Smooth muscle cell of the umbilical artery (primary cell): ENCODE results near the gene TSPOAP1. TPM values are rescaled to one million over a fixed set of nuclear protein-coding genes. Genes with fewer than 3 reads are reported as not detected.

Experiments used
- total RNA-seq: library from RNA; depleted of rRNA; stranded (reverse); fragments of >200 nt; gene quantifications from 2 replicates; pipeline ENCODE4 v1.2.3, GENCODE V29; 2014

The TSPOAP1 gene, protein sequence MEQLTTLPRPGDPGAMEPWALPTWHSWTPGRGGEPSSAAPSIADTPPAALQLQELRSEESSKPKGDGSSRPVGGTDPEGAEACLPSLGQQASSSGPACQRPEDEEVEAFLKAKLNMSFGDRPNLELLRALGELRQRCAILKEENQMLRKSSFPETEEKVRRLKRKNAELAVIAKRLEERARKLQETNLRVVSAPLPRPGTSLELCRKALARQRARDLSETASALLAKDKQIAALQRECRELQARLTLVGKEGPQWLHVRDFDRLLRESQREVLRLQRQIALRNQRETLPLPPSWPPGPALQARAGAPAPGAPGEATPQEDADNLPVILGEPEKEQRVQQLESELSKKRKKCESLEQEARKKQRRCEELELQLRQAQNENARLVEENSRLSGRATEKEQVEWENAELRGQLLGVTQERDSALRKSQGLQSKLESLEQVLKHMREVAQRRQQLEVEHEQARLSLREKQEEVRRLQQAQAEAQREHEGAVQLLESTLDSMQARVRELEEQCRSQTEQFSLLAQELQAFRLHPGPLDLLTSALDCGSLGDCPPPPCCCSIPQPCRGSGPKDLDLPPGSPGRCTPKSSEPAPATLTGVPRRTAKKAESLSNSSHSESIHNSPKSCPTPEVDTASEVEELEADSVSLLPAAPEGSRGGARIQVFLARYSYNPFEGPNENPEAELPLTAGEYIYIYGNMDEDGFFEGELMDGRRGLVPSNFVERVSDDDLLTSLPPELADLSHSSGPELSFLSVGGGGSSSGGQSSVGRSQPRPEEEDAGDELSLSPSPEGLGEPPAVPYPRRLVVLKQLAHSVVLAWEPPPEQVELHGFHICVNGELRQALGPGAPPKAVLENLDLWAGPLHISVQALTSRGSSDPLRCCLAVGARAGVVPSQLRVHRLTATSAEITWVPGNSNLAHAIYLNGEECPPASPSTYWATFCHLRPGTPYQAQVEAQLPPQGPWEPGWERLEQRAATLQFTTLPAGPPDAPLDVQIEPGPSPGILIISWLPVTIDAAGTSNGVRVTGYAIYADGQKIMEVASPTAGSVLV (N-terminal part only)
- total RNA-seq: 1.5 and 1.7 TPM in 2 replicates

DNA sequence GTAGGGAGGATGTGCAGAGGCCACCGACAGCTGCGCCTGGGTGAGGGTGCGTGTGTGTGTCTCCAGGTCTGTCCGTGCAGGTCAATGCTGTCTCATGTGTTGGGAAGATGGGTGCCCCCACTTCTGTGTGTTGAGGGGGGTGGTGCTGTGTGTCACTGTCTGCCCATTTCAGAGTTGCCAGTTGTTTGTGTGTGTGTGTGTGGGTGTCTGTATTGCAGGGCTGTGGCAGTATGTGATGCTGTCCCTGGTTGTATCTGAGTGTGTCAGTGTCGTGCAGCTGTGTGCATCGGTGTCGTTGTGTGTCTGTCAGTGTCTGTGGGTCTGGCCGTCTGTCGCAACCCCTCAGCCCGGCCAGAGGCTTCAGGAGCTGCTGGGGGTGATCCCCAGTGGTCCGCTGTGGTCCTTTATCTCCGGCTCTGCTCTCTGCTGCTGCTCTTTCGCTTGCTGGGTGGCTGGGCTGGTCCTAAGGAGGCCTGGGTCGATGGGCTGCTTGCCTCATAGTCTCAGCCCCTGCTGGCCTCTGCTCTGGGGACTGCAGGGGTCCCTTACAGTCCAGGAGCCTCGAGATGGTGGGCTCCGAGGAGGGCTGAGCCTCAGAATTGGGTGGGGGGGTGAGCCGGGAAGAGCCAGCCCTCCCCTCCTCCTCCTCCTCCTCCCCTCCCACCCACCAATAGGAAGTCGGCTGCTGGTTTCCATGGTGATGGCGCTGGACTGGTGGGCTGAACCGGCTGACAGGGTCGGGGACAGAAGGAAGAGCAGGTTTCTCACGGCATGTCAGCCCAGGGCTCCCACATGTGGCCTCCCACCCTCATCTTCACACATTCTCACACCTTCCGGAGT is at the start of gene TSPOAP1:
TSPOAP1 (minus strand) TSS at position 601 of the 840 bp plus-strand sequence. CDS start 875 bp downstream, outside the sequence.

DNA sequence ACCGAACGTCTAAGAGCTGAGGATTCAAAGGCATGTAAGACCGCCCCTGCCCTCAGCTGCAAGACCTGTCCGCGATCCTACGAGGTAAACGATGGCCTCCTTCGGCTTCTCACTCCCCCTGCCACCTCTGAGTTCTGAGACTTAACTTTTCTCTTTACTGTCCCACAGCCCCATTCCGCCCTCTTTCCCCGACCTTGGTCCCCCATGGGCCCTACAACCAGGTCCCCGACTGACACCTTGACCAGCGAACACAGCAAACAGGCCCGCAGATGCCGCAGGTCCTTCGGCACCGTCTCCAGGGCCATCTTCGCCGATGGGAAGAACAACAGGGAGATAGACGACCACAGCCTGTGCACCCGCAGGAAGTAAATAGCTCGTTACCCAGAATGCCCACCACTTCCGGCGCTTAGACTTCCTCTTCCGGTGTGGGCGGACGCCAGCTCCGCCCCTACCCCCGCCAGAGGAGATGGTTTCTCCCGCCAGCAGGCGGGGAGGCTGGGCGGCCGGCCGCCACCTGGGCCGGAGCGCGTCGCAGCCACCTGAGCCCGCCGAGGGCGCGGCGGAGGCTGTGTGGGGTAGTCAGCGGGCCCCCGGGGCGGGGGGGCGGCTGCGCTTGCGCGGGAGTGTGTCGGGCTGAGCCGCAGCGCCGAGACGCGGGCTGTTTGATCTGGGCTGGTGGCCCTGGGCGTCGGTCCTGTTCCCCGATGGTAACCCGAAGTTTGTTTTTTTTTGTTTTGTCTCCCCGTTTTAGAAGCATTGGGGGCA is 23.4 kb upstream of the TSPOAP1 start, which contains the start of gene SUPT4H1:
SUPT4H1 (minus strand) TSS at position 371 of the 765 bp plus-strand sequence; CDS start at position 305, 66 bp downstream.

DNA sequence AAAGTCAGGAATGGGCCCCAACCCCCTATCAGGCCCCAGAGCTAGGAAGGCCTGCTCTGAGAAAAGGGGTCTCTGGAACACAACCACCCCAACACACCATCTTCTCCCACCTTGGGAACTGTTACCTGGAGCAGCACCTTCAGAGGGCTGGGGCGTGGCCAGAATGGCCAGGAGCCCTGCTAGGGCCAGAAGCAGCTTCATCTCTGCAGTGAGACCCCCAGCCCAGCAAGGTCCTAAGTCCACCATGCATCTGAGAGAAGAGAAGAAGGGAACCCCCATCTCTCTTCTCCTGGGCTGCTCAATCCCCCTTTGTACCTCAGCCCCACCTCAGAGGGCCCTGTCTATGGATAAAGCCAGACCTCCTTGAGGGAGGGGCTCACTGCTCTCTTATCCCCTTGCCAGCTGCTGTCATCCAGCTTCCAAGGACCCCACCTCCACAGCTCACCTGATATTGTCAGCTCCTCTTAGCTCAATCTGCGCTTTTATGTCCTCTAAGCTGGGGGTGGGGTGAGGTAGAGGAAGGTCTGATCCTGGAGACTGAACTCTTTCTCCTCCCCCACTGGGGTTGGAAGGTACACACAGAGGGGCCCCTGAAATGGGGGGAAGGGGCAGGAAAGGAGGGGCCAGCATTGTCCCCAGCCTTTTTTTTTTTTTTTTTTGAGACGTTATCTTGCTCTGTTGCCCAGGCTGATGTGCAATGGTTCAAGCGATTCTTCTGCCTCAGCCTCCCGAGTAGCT is 47.9 kb downstream of the TSPOAP1 start, which contains the start of gene MPO:
MPO (minus strand) TSS at position 456 of the 738 bp plus-strand sequence; CDS start at position 279, 177 bp downstream.

Other genes starting within 250 kb of the TSPOAP1 start
- gene DYNLL2, start 245.4 kb downstream of the TSPOAP1 start, total RNA-seq: 16.0 and 20.3 TPM in 2 replicates
- not detected in 2 replicates for gene OR4D1, start 180.4 kb downstream of the TSPOAP1 start, total RNA-seq
- not detected in 2 replicates for gene OR4D2, start 161.8 kb downstream of the TSPOAP1 start, total RNA-seq
- not detected in 2 replicates for gene EPX, start 136.1 kb downstream of the TSPOAP1 start, total RNA-seq
- 8.0 and 10.3 TPM in 2 replicates for gene MKS1, start 109.5 kb downstream of the TSPOAP1 start, total RNA-seq
- gene LPO, start 90.2 kb downstream of the TSPOAP1 start, total RNA-seq: 0.59 TPM in 1 of 2 replicates, not detected in the other
- gene MPO, start 47.9 kb downstream of the TSPOAP1 start, total RNA-seq: 0.09 TPM in 1 of 2 replicates, not detected in the other
- 29.7 and 34.4 TPM in 2 replicates for gene SUPT4H1, start 23.4 kb upstream of the TSPOAP1 start, total RNA-seq
- not detected in 2 replicates for gene RNF43, start 88.7 kb upstream of the TSPOAP1 start, total RNA-seq
- gene HSF5, start 159.6 kb upstream of the TSPOAP1 start, total RNA-seq: under 0.01 TPM in 1 of 2 replicates, not detected in the other
- gene MTMR4, start 185.8 kb upstream of the TSPOAP1 start, total RNA-seq: 44.5 and 59.8 TPM in 2 replicates